ENCODE data around the gene RNF34.

DNA sequence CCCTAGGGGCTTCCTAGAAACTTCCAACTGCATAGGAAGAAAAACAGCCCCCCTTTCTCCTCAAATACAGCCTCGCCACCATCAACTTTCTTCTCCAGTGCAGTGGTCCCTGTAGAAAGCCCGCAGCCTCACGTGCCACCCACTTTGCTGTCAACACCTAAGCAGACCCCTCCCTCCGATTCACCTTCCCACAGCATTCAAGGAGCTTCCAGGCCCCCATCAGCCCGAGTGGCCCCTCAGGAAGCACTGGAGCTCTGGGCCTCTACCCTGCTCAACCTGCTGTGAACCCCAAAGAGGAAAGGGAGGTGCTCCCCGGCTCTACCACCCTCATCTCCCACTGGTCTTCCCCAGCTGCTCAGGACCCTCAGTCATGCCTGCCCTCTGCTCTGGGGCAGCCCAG lies 55.0 kb downstream of the RNF34 start:
- TF ChIP-seq, protein P1, sequence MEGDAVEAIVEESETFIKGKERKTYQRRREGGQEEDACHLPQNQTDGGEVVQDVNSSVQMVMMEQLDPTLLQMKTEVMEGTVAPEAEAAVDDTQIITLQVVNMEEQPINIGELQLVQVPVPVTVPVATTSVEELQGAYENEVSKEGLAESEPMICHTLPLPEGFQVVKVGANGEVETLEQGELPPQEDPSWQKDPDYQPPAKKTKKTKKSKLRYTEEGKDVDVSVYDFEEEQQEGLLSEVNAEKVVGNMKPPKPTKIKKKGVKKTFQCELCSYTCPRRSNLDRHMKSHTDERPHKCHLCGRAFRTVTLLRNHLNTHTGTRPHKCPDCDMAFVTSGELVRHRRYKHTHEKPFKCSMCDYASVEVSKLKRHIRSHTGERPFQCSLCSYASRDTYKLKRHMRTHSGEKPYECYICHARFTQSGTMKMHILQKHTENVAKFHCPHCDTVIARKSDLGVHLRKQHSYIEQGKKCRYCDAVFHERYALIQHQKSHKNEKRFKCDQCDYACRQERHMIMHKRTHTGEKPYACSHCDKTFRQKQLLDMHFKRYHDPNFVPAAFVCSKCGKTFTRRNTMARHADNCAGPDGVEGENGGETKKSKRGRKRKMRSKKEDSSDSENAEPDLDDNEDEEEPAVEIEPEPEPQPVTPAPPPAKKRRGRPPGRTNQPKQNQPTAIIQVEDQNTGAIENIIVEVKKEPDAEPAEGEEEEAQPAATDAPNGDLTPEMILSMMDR (IDR thresholded peaks at IDR 0.05; ENCODE audit: low read depth, low read length): no peak
- TF ChIP-seq POLR2A (IDR thresholded peaks at IDR 0.05; ENCODE audit: extremely low read depth, insufficient read length): no peak
